Measurements from ENCODE around the gene ITIH4.
A peak's percentile ranks its signal among the peaks of the same experiment; 100 is the strongest.

The ITIH4 gene

DNA sequence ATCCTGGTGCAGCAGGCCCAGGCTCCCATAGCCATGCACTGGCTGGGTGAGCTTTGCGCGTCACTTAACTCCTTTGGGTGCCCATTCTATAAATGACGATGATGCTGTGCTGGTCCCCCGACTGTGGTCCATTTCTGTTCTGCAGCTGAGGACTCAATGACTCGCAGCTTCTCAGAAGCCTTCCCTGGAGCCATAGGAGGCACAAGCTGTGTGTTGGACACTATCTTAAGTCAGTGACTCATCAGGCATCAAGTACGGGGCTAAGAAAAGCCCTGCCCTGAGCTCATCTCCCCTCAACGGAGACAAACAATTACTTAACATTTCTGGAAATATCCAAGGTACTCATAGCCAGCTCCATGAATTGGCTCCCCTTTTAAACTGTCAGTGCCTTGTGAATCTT is 18.1 kb upstream of the ITIH4 start:
- DNase-seq, result no peak
- no peak for ATAC-seq

DNA sequence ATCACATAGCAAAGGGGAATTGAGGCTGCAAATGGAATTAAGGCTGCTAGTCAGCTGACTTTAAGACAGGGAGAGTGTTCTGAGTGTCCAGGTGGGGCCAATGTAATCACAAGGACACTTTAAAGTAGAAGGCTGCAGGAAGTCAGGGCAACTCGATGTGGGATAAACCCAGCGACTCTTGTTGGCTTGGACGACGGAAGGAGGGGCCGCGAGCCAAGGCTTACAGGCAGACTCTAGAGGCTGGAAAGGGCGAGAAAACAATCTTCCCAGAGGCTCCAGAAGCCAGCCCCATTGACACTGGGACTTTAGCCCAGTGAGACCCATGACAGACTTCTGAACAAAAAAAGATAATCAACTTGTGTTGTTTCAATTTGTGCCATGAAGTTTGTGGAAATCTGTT is 17.3 kb upstream of the ITIH4 start:
- ATAC-seq (no peak), DNase-seq (no peak)

DNA sequence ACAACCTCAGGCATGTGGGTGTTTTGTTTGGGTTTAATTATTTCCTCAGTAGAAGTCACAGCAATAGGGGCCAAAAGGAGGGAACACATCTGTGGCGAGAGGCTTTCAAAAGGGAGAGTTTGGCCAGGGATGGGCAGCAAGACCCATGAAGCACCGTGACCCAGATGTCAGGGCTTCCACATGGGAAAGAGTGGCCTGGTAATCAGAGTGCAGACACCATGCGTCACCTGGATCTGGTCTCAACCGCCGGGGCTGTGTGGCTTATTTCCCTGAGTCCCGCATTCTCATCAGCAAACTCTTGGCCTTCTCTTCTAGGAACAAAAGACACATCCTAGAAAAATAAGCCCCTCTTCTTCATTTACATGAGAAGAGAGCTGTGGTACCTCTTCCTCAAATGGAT is 16.8 kb upstream of the ITIH4 start:
- no peak for DNase-seq
- ATAC-seq, result no peak

GRCh38 chr3:52846432-52846965 is 16.0 kb upstream of the ITIH4 start:
- no peak for ATAC-seq
- DNase-seq, result no peak

- DNase-seq, result peak; percentile 49
- no peak for ATAC-seq
Observed at GRCh38 chr3:52845691-52846431, 15.4 kb upstream of the ITIH4 start.

DNA sequence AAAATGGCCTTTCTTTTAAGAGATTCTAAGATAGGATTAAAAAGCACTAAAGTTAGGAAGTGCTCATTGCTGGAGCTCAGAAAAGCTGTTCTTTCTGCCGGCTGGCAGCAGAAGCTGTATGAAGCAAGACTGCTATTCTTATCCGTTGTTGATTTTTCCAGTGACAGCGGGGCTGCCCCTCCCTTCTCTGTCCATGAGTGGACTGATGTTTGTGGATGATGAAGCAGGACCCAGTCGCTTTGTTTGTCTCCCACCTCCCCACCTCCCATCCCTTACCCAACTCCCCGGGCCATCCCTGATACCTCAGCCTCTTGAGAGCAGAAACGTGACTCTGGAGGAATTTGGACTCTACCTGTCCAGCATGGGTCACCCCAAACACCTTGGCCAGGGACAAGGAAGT is 14.7 kb upstream of the ITIH4 start:
- no peak for DNase-seq

DNA sequence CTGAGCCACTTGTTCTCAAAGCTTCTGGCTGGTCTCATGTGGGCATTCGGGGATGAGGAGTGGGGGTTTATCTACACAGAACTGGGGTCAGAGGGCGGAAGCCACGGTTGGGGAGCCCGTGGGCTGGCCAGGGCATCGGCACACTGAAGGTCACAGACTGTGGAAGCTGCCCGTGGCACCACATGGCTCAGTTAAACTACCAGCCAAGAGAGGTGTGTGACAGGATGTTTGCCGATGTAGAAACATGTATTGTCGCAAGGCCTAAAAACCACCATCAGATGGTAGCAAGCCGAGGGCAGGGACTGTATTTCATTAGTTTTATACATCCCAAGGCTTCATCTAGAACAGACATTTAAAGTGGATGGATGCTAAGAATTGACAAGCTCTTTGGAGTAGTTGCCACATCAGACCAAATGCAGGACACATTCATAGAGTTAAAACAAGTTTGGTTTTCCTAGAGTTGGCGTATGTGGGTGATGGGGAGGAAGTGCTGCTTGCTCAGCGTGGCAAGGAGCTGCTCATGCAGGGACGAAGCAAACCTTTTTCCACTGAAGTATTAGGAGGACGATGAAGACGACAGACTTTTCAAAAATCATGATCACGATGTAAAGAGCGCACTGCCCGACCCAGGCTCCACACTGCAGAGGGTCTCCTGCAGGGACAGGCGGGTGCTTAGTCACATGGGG is 14.0 kb upstream of the ITIH4 start:
- no peak for ATAC-seq

More for the DNA sequence above, 14.7 kb upstream of the ITIH4 start:
- no peak for ATAC-seq

DNA sequence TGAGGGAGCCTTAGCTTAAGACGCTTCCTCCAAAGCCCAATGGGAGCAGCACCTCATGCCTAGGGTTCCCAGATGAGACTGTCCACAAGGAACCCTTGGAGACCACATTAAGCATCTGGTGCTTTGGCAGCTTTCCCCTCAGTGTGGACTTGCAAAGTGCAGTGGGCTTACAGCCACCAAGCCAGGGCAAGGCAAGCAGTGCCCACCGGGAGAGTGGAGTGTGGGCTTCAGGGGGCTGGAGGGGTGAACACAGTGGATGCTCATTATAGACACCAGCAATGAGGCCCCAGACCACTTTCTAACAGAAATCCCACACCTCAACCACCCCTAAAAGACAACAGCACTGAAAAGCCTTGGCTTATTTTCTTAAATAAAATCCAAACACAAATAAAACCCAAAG is 13.4 kb upstream of the ITIH4 start:
- ATAC-seq (no peak), DNase-seq (no peak)

More for the DNA sequence above, 14.0 kb upstream of the ITIH4 start:
- no peak for DNase-seq

GRCh38 chr3:52843108-52843865 is 12.8 kb upstream of the ITIH4 start:
- DNase-seq (no peak), ATAC-seq (no peak)

GRCh38 chr3:52842424-52842823 is 12.0 kb upstream of the ITIH4 start:
- no peak for DNase-seq
- no peak for ATAC-seq

DNA sequence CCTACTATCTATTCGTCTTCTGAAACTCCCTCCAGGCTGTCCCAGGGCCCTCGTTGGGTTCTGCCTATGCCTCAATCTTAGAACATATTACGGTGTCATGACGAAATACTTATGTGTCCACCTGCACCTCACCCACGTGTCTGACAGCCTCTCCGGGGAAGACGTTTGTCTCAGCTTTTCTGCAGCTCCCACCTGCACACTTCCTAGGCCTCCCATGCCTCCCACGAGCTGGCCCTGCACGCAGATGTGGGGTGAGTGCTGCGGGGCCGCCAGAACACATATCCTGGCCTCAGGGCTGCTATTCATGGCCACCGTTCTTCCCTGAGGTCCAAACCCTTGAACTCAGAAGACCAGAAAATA is 11.5 kb upstream of the ITIH4 start:
- ATAC-seq (no peak), DNase-seq (no peak)

DNA sequence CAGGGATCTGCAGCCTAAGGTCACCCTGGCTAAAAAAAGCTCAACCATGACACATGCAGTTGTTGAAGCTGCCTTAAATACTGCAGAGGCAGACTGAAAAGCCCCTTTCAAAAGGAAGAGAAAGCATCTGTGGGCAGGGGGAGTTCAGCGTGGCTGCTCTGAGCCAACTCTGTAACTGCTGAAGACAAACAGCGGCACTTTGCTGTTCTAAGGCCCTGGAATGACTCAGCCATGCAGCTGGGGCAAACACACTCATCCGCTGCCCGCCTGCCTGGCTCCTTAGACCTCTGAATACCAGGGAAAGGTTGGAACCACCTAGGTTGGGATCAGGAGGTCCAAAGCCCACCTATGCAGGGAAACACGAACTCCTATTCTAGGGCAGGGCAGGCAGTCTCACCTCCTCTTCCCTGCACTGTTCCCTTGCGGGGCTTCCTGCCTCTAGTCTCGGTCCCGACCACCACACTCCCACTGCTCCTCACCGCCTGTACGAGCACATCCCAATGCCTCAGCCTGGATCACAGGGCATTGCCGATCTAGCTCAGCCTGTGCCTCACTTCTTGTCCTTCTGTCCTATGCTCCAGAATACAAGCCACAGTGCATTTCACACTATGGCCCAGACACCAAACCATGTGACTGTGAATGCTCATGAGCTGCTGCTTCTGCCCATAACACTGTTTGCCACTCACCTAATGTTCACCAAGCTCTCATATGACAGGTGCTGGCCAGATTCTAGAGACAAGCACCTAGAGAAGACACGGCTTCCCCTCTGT is 10.9 kb upstream of the ITIH4 start:
- DNase-seq (no peak), ATAC-seq (no peak)

GRCh38 chr3:52839892-52840545 is 9.5 kb upstream of the ITIH4 start:
- ATAC-seq, result no peak
- DNase-seq, result no peak

- DNase-seq (no peak), ATAC-seq (no peak)
Observed at GRCh38 chr3:52839268-52839575, 8.8 kb upstream of the ITIH4 start.

DNA sequence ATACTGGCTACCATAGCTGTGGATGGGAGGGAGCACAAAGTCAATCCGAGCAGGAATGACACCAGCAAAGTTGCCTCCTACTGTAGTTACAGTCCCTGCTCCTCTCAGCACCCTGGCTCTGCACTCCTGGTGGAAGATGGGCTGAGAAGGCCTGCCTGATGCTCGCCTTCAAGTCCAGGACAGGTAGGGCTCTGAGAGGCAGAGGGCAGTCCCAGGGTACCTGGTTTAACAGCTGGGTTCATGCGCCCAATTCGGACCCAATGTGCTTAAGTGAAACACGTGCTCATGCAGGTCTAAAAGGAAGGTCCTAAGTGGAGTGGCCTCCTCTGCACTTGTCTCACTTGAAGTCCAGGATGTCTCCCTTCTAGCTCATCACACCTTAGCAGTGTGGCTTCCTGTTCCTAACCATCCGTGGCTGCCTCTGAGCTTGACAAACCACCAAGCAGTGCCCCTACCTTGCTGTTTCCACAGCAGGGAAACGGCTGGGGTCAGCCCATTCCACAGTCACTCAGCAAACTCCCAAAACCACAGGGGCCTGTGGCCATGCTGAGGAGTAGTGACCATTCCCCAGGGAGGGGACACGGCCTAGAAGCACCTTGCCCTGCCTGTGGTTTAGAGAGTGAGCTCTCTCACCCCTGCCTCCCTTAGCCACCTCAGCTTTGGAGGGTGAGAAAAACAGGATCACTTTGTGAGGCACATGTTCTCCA is 8.2 kb upstream of the ITIH4 start:
- DNase-seq (no peak), ATAC-seq (peak; percentile 9)

DNA sequence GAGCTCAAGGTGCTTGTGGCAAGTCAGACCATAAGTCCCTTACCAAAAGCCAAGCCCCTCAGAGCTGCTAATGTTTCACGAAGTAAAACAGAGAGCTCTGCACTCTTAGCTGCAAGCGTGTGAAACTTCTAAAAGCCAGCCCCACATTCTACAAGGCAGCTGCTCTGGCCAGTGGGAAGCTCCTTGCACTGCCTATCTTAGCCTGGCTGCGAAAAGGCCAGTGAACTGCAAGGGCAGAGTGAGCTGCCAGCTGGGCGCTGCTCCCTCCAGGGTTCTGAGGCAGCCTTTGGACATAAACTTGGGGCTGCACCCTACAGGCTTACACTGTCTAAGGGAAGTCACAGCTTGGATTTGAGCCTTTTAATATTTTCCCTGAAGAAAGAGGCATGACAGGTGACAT is 6.5 kb upstream of the ITIH4 start:
- ATAC-seq (no peak), DNase-seq (no peak)

- ATAC-seq (no peak), DNase-seq (no peak)
Observed at GRCh38 chr3:52836471-52836845, 6.0 kb upstream of the ITIH4 start.

DNA sequence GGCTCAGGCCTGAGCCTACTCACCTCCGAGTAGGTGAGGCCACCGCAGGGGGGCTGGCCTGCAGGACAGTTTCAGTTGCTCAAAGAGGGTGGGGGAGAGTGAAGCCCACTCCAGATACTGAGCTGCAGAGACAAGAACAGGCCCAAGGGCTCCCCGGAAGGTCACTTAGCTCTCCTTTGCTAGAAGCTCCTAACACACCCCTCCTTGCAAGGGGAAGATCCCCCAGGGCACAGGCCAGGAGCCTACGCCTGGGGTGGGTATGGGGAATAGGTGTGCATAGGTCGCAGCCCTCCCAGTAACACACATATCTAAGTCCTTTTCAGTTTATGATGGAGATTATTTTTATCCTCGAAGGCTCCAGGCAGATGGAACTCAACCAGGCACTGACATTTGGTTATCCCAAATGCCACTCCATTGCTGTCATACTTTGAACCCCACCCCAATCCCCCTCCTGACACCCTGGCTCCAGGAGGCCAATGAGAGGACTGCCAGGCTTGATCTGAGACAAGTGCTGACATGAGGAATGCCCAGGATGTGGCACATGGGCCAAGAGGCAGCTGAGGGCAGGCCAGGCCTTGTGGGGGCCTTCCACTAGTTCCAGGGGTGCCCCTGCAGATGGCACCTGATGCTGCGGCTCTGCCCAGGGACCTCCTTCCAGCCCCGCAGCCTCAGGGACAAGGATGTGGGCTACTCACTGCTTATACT is 5.4 kb upstream of the ITIH4 start:
- no peak for DNase-seq
- no peak for ATAC-seq

DNA sequence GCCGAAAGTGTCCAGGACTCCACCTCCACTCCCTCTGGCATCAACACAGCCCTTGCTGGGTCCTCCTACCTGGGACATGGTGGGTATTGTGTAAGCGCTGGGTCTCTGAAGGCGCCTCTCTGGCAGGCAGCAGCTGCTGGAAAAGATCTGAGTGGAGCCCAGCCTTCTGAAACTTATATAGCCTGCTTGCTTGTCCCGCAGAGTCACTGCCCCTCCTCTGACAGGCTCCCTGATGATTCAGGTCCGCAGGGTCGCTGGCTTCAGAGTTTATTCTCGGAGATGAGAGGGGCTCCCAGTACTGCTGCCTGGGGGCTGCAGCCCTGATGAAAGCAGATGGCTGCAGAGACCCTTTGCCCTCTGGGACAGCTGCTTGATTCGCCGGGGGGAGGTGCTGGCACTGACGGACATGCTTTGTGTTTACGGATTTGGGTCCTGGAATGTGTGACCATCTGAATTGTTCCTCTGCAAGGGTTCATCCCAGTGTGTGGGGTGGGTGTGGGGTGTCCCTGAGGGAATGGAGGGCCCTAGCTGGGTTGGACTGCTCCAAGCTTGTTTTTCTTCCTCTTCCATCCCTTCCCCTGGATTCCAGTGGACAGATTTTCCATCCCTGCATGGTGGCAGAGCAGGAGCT is 4.5 kb upstream of the ITIH4 start, which contains the start of gene MUSTN1:
MUSTN1 (minus strand) TSS at position 149 of the 631 bp plus-strand sequence; CDS start at position 78, 71 bp downstream.
- ATAC-seq (no peak), DNase-seq (no peak)

- ATAC-seq (no peak), DNase-seq (no peak)
Observed at GRCh38 chr3:52833202-52833601, 2.7 kb upstream of the ITIH4 start.

All from stimulated activated naive CD8-positive, alpha-beta T cell treated with anti-CD3 and anti-CD28 coated beads, Interleukin-15, Interleukin-2, amounts not matched to agents 100 U/mL and 50 U/mL, for 24 hours (primary cell).